ENCODE results near the gene TLR5.

TLR5 gene

GRCh38 chr1:223074445-223075300 is 68.4 kb downstream of the TLR5 start:
- in situ Hi-C loops (cut with MboI; ENCODE audit: low sequenced_read_pairs), result no loop called here

- in situ Hi-C loops (cut with MboI; ENCODE audit: low sequenced_read_pairs), result no loop called here
Observed at GRCh38 chr1:223068900-223069665, 74.0 kb downstream of the TLR5 start.

GRCh38 chr1:223067914-223068313 is 75.1 kb downstream of the TLR5 start:
- in situ Hi-C loops (cut with MboI; ENCODE audit: low sequenced_read_pairs), result no loop called here

- in situ Hi-C loops (cut with MboI; ENCODE audit: low sequenced_read_pairs), result no loop called here
Observed at GRCh38 chr1:223066415-223066814, 76.6 kb downstream of the TLR5 start.

GRCh38 chr1:223062177-223062576 is 80.9 kb downstream of the TLR5 start:
- in situ Hi-C loops (cut with MboI; ENCODE audit: low sequenced_read_pairs), result no loop called here

- in situ Hi-C loops (cut with MboI; ENCODE audit: low sequenced_read_pairs), result no loop called here
Observed at GRCh38 chr1:223059526-223059925, 83.5 kb downstream of the TLR5 start.
